Measurements from ENCODE around the gene RRAD. TPM values are rescaled to one million over a fixed set of nuclear protein-coding genes. Genes with fewer than 3 reads are reported as not detected.

RRAD gene
- total RNA-seq, 2 donors from 2014 or later: 8.3 TPM; not detected in 1

- WGBS, 2 donors: 67 to 75% methylated on average over 4 of the region's 4 CpGs
- no peak for DNase-seq
- H3K36me3 ChIP-seq (replicated peaks in 1 of 2; ENCODE audit: insufficient read depth in 1 of 2, low read depth in 2 of 2): peaks cover 0 to 15% of the 10 kb centered on the region in 2 donors
- H3K9me3 ChIP-seq: no peaks in the 10 kb centered on the region
- intact Hi-C loops (cut with DNase I): no loop called here
- ATAC-seq: no peak
- H3K4me3 ChIP-seq: no peak overlapping the region
- TF ChIP-seq POLR2A (IDR thresholded peaks at IDR 0.05): no peak
- no peak for TF ChIP-seq CTCF (IDR thresholded peaks at IDR 0.05)
- H3K4me1 ChIP-seq: no peaks in the 10 kb centered on the region
- no peak overlapping the region for H3K27ac ChIP-seq
- H3K27me3 ChIP-seq: no peaks in the 10 kb centered on the region
These were observed 35.7 kb downstream of the RRAD start for GRCh38 chr16:66889622-66890021.

DNA sequence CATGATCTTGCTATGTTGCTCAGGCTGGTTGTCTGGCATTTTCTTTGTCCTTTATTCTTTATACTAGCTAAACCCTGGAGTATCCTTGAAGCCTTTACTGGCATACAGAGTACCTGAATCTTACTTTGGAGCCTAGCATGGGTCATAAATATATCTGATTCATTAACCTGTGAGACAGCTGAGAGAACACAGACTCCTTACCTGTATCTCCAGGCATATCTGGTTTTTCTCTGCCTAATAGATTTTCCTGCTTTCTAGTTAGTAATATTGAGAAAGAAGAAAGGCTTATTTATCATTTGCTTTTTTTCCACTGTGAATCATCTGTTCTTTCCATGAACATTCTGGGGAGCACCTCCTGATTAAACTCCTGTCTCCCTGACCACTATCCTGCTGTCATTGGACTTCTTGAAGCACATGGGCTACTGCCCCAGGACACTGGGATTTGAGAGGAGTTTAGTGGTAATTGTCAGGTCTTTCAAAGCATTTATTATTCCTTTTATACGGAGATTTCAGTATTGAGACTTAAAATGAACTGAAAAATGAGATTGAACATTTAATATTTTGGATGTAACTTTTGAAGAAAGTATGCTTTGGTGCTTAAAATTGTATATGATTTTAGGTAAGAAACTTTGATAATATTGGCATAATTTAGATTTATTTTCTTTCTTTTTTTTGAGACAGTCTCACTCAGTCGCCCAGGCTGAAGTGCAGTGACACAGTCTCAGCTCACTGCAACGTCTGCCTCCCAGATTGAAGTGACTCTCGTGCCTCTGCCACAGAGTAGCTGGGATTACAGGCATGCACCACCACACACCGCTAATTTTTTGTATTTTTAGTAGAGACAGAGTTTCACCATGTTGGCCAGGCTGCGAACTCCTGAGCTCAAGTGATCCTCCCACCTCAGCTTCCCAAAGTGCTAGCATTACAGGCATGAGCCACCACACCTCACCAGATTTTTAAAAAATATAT, 36.4 kb downstream of the RRAD start:
- TF ChIP-seq CTCF (IDR thresholded peaks at IDR 0.05): no peak
- no peak for TF ChIP-seq POLR2A (IDR thresholded peaks at IDR 0.05)
- no peak overlapping the region for H3K27ac ChIP-seq

DNA sequence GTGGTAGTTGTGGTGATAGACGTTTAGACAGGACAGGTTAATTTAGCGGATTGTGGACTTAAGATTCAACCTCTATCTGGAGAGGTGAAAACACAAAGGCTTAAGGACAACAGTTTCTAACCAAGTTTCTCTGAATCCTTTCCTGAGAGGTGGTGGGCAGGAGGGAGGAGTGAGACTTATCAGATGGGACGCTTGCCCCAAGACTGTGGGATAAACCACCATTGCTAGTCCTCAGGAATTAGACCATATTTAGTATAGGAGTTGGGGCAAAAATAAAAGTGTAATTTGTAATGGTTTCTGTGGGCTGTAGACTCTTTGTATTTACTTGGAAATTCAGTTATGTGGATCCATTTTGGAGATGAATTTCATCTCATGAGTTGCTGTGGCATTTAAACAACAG, 38.4 kb downstream of the RRAD start:
- no peak for ATAC-seq
- intact Hi-C loops (cut with DNase I): no loop called here
- Histone ChIP-seq H3K9me3 (no peaks in the 10 kb centered on the region), H3K27me3 (no peaks in the 10 kb centered on the region), H3K27ac (no peak overlapping the region), H3K4me3 (no peak overlapping the region), H3K4me1 (peaks cover 3% of the 10 kb centered on the region), H3K36me3 (replicated peaks in 1 of 2; ENCODE audit: insufficient read depth in 1 of 2, low read depth in 2 of 2) (peaks cover 0 to 15% of the 10 kb centered on the region in 2 donors)
- DNase-seq: no peak
- 67 to 74% methylated on average over 3 of the region's 3 CpGs for WGBS, 2 donors
- TF ChIP-seq CTCF (IDR thresholded peaks at IDR 0.05) (no peak), POLR2A (IDR thresholded peaks at IDR 0.05) (no peak)

More for the DNA sequence above, 36.4 kb downstream of the RRAD start:
- Histone ChIP-seq H3K9me3 (no peaks in the 10 kb centered on the region), H3K27me3 (no peaks in the 10 kb centered on the region), H3K4me3 (no peak overlapping the region), H3K36me3 (replicated peaks in 1 of 2; ENCODE audit: insufficient read depth in 1 of 2, low read depth in 2 of 2) (peaks cover 0 to 15% of the 10 kb centered on the region in 2 donors), H3K4me1 (no peaks in the 10 kb centered on the region)
- 91 to 94% methylated on average over 6 of the region's 6 CpGs for WGBS, 2 donors
- ATAC-seq (no peak), DNase-seq (no peak)
- intact Hi-C loops (cut with DNase I): no loop called here

DNA sequence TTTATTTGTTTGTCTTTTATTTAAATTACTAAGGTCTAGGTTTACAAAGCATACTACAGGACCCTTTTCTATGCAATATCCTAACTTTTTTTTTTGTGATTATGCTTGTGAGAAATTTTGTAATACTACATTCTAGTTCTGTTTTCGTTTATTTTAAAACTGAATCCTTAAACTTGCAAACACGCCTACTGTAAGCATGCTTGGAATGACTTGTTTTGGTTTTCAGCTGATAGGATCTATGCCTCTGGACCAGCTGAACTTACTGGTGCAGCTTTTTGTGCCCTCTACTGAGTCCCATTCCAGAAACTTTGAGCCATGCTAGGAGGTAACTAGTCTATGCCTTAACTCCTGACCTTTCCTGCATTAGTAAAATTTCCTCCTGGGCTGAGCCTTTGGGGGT, 39.0 kb downstream of the RRAD start:
- Histone ChIP-seq H3K4me1 (peaks cover 9% of the 10 kb centered on the region), H3K27me3 (no peaks in the 10 kb centered on the region), H3K27ac (no peak overlapping the region), H3K9me3 (no peaks in the 10 kb centered on the region), H3K36me3 (replicated peaks in 1 of 2; ENCODE audit: insufficient read depth in 1 of 2, low read depth in 2 of 2) (peaks cover 0 to 15% of the 10 kb centered on the region in 2 donors), H3K4me3 (no peak overlapping the region)
- no peak for TF ChIP-seq CTCF (IDR thresholded peaks at IDR 0.05)
- no peak for TF ChIP-seq POLR2A (IDR thresholded peaks at IDR 0.05)
- 54 to 64% methylated on average over 2 of the region's 2 CpGs for WGBS, 2 donors
- intact Hi-C loops (cut with DNase I): no loop called here
- DNase-seq (no peak), ATAC-seq (no peak)

All from body of pancreas (tissue), 4 donors.